Pancreas (tissue), 10 donors: ENCODE results near the gene GPM6B. TPM values are rescaled to one million over a fixed set of nuclear protein-coding genes. Genes with fewer than 3 reads are reported as not detected.

ENCODE experiments used
- ATAC-seq, 4 donors: fragments of 200-7000 bp; cut with Tn5 transposase; one replicate each; pipeline versions ENCODE4 v1.8.0 to v1.9.1; 2020; ENCODE audit warnings: mild to moderate bottlenecking in 4 of 4, moderate library complexity in 4 of 4
- DNase-seq, 6 donors: peaks; one replicate each; pipeline ENCODE4 v3.0.0-alpha.2; 2020
- FAIRE-seq: peaks from 2 replicates; lab custom pipeline; 2012; peaks lifted over from hg19 to GRCh38; lab: Jason Lieb, UNC
- H3K27ac ChIP-seq, 4 donors: fragments of 200-600 bp; sonication (generic); 1 replicate in 3 of 4; 2 replicates in 1 of 4; pipeline versions ENCODE4 v1.5.0 to v1.8.0; 2020
- H3K27me3 ChIP-seq, 4 donors: fragments of 200-600 bp; one replicate each; pipeline ENCODE4 v1.8.0; 2021
- H3K36me3 ChIP-seq, 3 donors: fragments of 200-600 bp; sonication (generic) in 1 of 3; one replicate each; pipeline versions ENCODE4 v1.5.0 to v1.8.0; 2020 to 2021
- H3K4me1 ChIP-seq, 3 donors: fragments of 200-600 bp; one replicate each; pipeline ENCODE4 v1.8.0; 2021
- H3K4me3 ChIP-seq, 4 donors: fragments of 200-600 bp; sonication (generic) in 2 of 4; one replicate each; pipeline versions ENCODE4 v1.5.0 to v1.8.0; 2020 to 2021
- H3K9me3 ChIP-seq, 4 donors: fragments of 200-600 bp; one replicate each; pipeline ENCODE4 v1.8.0; 2021
- CTCF ChIP-seq, 4 donors: fragments of 200-600 bp; sonication (generic) in 3 of 4; IDR thresholded peaks; one replicate each; pipeline versions ENCODE4 v1.5.0 to v1.8.0; 2021; ENCODE audit warnings: antibody characterized with exemption in 4 of 4
- WGBS, 2 donors: extraction: QIAGEN DNeasy Blood & Tissue Kit; methylation state at CpG; one replicate each; pipeline ENCODE4 v1.1.7; 2013; 5-methylcytosine and 5-hydroxymethylcytosine counted together
- intact Hi-C, 3 donors: fragments of 100-400 bp; cut with DNase I; formaldehyde crosslinking; loops; one replicate each; pipeline versions ENCODE4 v1.11.1 to v1.14.2; 2022
- polyA plus RNA-seq, 2 donors: library from polyadenylated mRNA; stranded (reverse); fragments of 200-250 nt; gene quantifications; one replicate each; pipeline ENCODE4 v1.2.3, GENCODE V29; 2013
- total RNA-seq, 6 donors: library from RNA; stranded (reverse); fragmentation: NEBNext Ultra II Directional in 4 of 6; extraction: Animal tissue kit (Norgen Biotek cat#: 25700) in 4 of 6; gene quantifications; one replicate each; pipeline versions ENCODE4 v1.2.1 to v1.2.4, GENCODE V29; 2021 to 2023
- donor health status: healthy with polysubstance abuse.
- donor health status: DM: no; HTN: no; CAD: no; lungs with moderate emphysema.
- donor health status: DM: no; HTN: no; CAD: no.
- donor health status: control.
- donor health status: control.
- donor health status: Bipolar disorder and iron deficiency.
- donor health status: DM: yes; HTN: yes; CAD: no.
- donor health status: DM: no; HTN: no; CAD: no.
- donor health status: DM: no; HTN: no; CAD: no.
- donor health status: DM: yes; HTN: yes; CAD: no.

The GPM6B gene
- total and polyA plus RNA-seq, 8 donors, result 0.47 to 3.0 (median 1.5) TPM

GRCh38 chrX:13760426-13760825 is 56.5 kb downstream of the GPM6B start:
- peaks cover 0 to 62% (median 24%) of the 10 kb centered on the region in 3 donors for H3K36me3 ChIP-seq
- no peak overlapping the region for H3K27ac ChIP-seq
- ATAC-seq, result peak in 1 of 4 donors; percentile 32

GRCh38 chrX:13759152-13759718 is 57.7 kb downstream of the GPM6B start:
- no peak for DNase-seq
- 76 to 90% methylated on average over 8 of the region's 8 CpGs for WGBS, 2 donors
- Histone ChIP-seq H3K4me1 (no peaks in the 10 kb centered on the region), H3K9me3 (no peaks in the 10 kb centered on the region), H3K27ac (no peak overlapping the region), H3K27me3 (no peaks in the 10 kb centered on the region), H3K36me3 (peaks cover 0 to 62% (median 24%) of the 10 kb centered on the region in 3 donors), H3K4me3 (no peak overlapping the region)
- intact Hi-C loops, result no loop called here
- TF ChIP-seq CTCF (IDR thresholded peaks at IDR 0.05), result no peak
- peak; percentile 32 for FAIRE-seq
- peak in 1 of 4 donors; percentile 25 for ATAC-seq

More at GRCh38 chrX:13760426-13760825, 56.5 kb downstream of the GPM6B start:
- Histone ChIP-seq H3K9me3 (no peaks in the 10 kb centered on the region), H3K4me3 (no peak overlapping the region), H3K4me1 (peaks cover 0 to 6% (median 0%) of the 10 kb centered on the region in 3 donors), H3K27me3 (no peaks in the 10 kb centered on the region)
- no peak for TF ChIP-seq CTCF (IDR thresholded peaks at IDR 0.05)
- intact Hi-C loops, result no loop called here
- DNase-seq (no peak), FAIRE-seq (no peak)
- 76 to 92% methylated on average over 13 of the region's 13 CpGs for WGBS, 2 donors

GRCh38 chrX:13756381-13756780 is 60.5 kb downstream of the GPM6B start:
- WGBS, 2 donors, result 94% methylated on average over 4 of the region's 4 CpGs
- no peaks in the 10 kb centered on the region for H3K9me3 ChIP-seq
- peaks cover 0 to 47% (median 24%) of the 10 kb centered on the region in 3 donors for H3K36me3 ChIP-seq
- no peaks in the 10 kb centered on the region for H3K27me3 ChIP-seq
- no peak overlapping the region for H3K27ac ChIP-seq
- DNase-seq (no peak), FAIRE-seq (no peak), ATAC-seq (no peak)
- H3K4me1 ChIP-seq, result peaks cover 0 to 6% (median 2%) of the 10 kb centered on the region in 3 donors
- TF ChIP-seq CTCF (IDR thresholded peaks at IDR 0.05), result no peak
- intact Hi-C loops, result no loop called here
- H3K4me3 ChIP-seq, result no peak overlapping the region

- ATAC-seq (no peak), FAIRE-seq (no peak), DNase-seq (no peak)
- H3K4me3 ChIP-seq, result no peak overlapping the region
- H3K27ac ChIP-seq, result no peak overlapping the region
- intact Hi-C loops, result no loop called here
- H3K27me3 ChIP-seq, result no peaks in the 10 kb centered on the region
- H3K36me3 ChIP-seq, result peaks cover 0 to 46% (median 24%) of the 10 kb centered on the region in 3 donors
- H3K4me1 ChIP-seq, result peaks cover 0 to 6% (median 2%) of the 10 kb centered on the region in 3 donors
- no peaks in the 10 kb centered on the region for H3K9me3 ChIP-seq
- TF ChIP-seq CTCF (IDR thresholded peaks at IDR 0.05), result no peak
- 30 to 43% methylated on average over 1 of the region's 1 CpG for WGBS, 2 donors
Measured at GRCh38 chrX:13755254-13755653, 61.6 kb downstream of the GPM6B start.

- Histone ChIP-seq H3K4me1 (peaks cover 0 to 6% (median 2%) of the 10 kb centered on the region in 3 donors), H3K4me3 (no peak overlapping the region), H3K27me3 (no peaks in the 10 kb centered on the region), H3K27ac (no peak overlapping the region), H3K9me3 (no peaks in the 10 kb centered on the region), H3K36me3 (peaks cover 0 to 42% (median 24%) of the 10 kb centered on the region in 3 donors)
- no peak for ATAC-seq
- no peak for DNase-seq
- intact Hi-C loops, result no loop called here
- no peak for TF ChIP-seq CTCF (IDR thresholded peaks at IDR 0.05)
- no peak for FAIRE-seq
- WGBS, 2 donors, result 75 to 79% methylated on average over 1 of the region's 1 CpG
Measured at GRCh38 chrX:13754765-13755164, 62.1 kb downstream of the GPM6B start.
